Activated CD8-positive, alpha-beta memory T cell treated with anti-CD3 and anti-CD28 coated beads, Interleukin-2, amount 50 U/mL, for 4 hours (primary cell): ENCODE results near the gene MRFAP1.
"Not testable (repeated sequence)": the region's sequence is repeated elsewhere in the genome, so short reads cannot be mapped to it uniquely, and the experiment has no call there.

Experiments
- DNase-seq: peaks from one replicate; pipeline ENCODE4 v3.0.0-alpha.2; 2020

MRFAP1 gene

GRCh38 chr4:6612961-6613675 is 27.4 kb upstream of the MRFAP1 start:
- DNase-seq = no peak

- DNase-seq = no peak
Measured at GRCh38 chr4:6613676-6614651, 26.5 kb upstream of the MRFAP1 start.

- DNase-seq = no peak
Measured at GRCh38 chr4:6614701-6615230, 25.7 kb upstream of the MRFAP1 start.

GRCh38 chr4:6616087-6616995 is 24.1 kb upstream of the MRFAP1 start:
- DNase-seq = no peak

GRCh38 chr4:6617246-6617645 is 23.2 kb upstream of the MRFAP1 start:
- no peak for DNase-seq

GRCh38 chr4:6618386-6619115 is 21.9 kb upstream of the MRFAP1 start:
- DNase-seq = no peak

- no peak for DNase-seq
Measured at GRCh38 chr4:6619116-6619465, 21.4 kb upstream of the MRFAP1 start.

GRCh38 chr4:6619466-6620255 is 20.8 kb upstream of the MRFAP1 start:
- no peak for DNase-seq

- DNase-seq = no peak
Measured at GRCh38 chr4:6620296-6620695, 20.2 kb upstream of the MRFAP1 start.

GRCh38 chr4:6620891-6621555 is 19.5 kb upstream of the MRFAP1 start:
- no peak for DNase-seq

GRCh38 chr4:6621556-6621927 is 18.9 kb upstream of the MRFAP1 start:
- DNase-seq = no peak

GRCh38 chr4:6622744-6623143 is 17.7 kb upstream of the MRFAP1 start:
- DNase-seq = no peak

GRCh38 chr4:6625256-6625655 is 15.2 kb upstream of the MRFAP1 start:
- DNase-seq = no peak

- no peak for DNase-seq
Measured at GRCh38 chr4:6626066-6626465, 14.4 kb upstream of the MRFAP1 start.

- DNase-seq = no peak
Measured at GRCh38 chr4:6627832-6628231, 12.7 kb upstream of the MRFAP1 start.

GRCh38 chr4:6628484-6628883 is 12.0 kb upstream of the MRFAP1 start:
- DNase-seq = not testable (repeated sequence)

GRCh38 chr4:6632125-6632524 is 8.4 kb upstream of the MRFAP1 start:
- DNase-seq = no peak

GRCh38 chr4:6633091-6633906 is 7.2 kb upstream of the MRFAP1 start:
- DNase-seq = no peak

- DNase-seq = no peak
Measured at GRCh38 chr4:6634746-6635145, 5.7 kb upstream of the MRFAP1 start.
